T-helper 1 cell treated with Interleukin-12 subunit alpha and Interleukin-12 subunit beta and Interleukin-4 antibody, amounts not matched to agents 30 ng/mL and 1 ng/mL, for 36 hours (primary cell): ENCODE results near the gene ZNF774. TPM values are rescaled to one million over a fixed set of nuclear protein-coding genes. Genes with fewer than 3 reads are reported as not detected.

ENCODE experiments used
- intact Hi-C: fragments of 100-400 bp; cut with micrococcal nuclease; formaldehyde crosslinking; loops from one replicate; pipeline ENCODE4 v1.15.1; 2024
- total RNA-seq: library from RNA; stranded (reverse); gene quantifications from 2 replicates; pipeline ENCODE4 v1.2.3, GENCODE V29; 2022

Gene ZNF774
- total RNA-seq, 1 donor from 2014 or later = 1.2 TPM

GRCh38 chr15:90411176-90411575 is 59.1 kb downstream of the ZNF774 start:
- intact Hi-C loops = no loop called here

Other genes starting within 250 kb of the ZNF774 start
- gene IDH2, start 249.8 kb upstream of the ZNF774 start, total RNA-seq = 196 TPM in 2 replicates
- 27.5 and 30.7 TPM in 2 replicates for gene SEMA4B, start 151.0 kb upstream of the ZNF774 start, total RNA-seq
- gene CIB1, start 118.3 kb upstream of the ZNF774 start, total RNA-seq = 124 and 126 TPM in 2 replicates
- 17.9 and 19.3 TPM in 2 replicates for gene GDPGP1, start 118.1 kb upstream of the ZNF774 start, total RNA-seq
- gene TTLL13, start 102.7 kb upstream of the ZNF774 start, total RNA-seq = 0.61 and 1.4 TPM in 2 replicates
- 32.7 and 34.7 TPM in 2 replicates for gene NGRN, start 86.6 kb upstream of the ZNF774 start, total RNA-seq
- gene IQGAP1, start 36.0 kb downstream of the ZNF774 start, total RNA-seq = 196 TPM in 2 replicates
- 105 and 115 TPM in 2 replicates for gene CRTC3, start 177.6 kb downstream of the ZNF774 start, total RNA-seq